Testis (tissue), 3 donors: ENCODE results near the gene ITSN2. TPM values are rescaled to one million over a fixed set of nuclear protein-coding genes. Genes with fewer than 3 reads are reported as not detected.
A peak's percentile ranks its signal among the peaks of the same experiment; 100 is the strongest.

Experiments
- DNase-seq: peaks from one replicate; pipeline ENCODE4 v3.0.0-alpha.2; 2019
- H3K27ac ChIP-seq, 2 donors: fragments of 200-600 bp; sonication (generic); one replicate each; pipeline ENCODE4 v1.5.1; 2019
- H3K27me3 ChIP-seq: fragments of 200-600 bp; sonication (generic); one replicate; pipeline ENCODE4 v1.5.1; 2019
- H3K36me3 ChIP-seq: fragments of 200-600 bp; sonication (generic); one replicate; pipeline ENCODE4 v1.5.1; 2017; ENCODE audit warnings: low read depth; ENCODE audit errors: missing control alignments
- H3K4me1 ChIP-seq: fragments of 200-600 bp; sonication (generic); one replicate; pipeline ENCODE4 v1.5.1; 2019
- H3K4me3 ChIP-seq, 2 donors: fragments of 200-600 bp; sonication (generic); one replicate each; pipeline ENCODE4 v1.5.1; 2017 to 2019
- H3K9me3 ChIP-seq: fragments of 200-600 bp; sonication (generic); one replicate; pipeline ENCODE4 v1.5.1; 2017
- POLR2A ChIP-seq: fragments of 450-650 bp; IDR thresholded peaks from one replicate; pipeline ENCODE4 v1.6.1; 2017; ENCODE audit warnings: antibody characterized with exemption, mild to moderate bottlenecking, moderate library complexity
- WGBS, 2 donors: methylation state at CpG; one replicate each; pipeline ENCODE4 v1.1.5; 2018; 5-methylcytosine and 5-hydroxymethylcytosine counted together
- intact Hi-C: fragments of 100-400 bp; cut with DNase I; formaldehyde crosslinking; loops from one replicate; pipeline ENCODE4 v1.15.1; 2023; ENCODE audit warnings: low total_unique reads
- polyA plus RNA-seq: library from polyadenylated mRNA; stranded (reverse); fragments of 350-450 nt; fragmentation: Illumina TruSeq; extraction: RNeasy Lipid Tissue Mini Kit (QIAGEN cat#74804); gene quantifications from one replicate; pipeline ENCODE4 v1.2.3, GENCODE V29; 2014; ENCODE audit warnings: low read depth, low replicate concordance; ENCODE audit not compliant: insufficient read depth
- total RNA-seq, 2 donors: library from RNA; depleted of rRNA; stranded (reverse); fragments of >200 nt; gene quantifications; one replicate each; pipeline ENCODE4 v1.2.3, GENCODE V29; 2016
- TF ChIP-seq, protein P1 (sequence below), 3 experiments: fragments of 450-650 bp in 2 of 3; fragments of 200-600 bp in 1 of 3; sonication (generic) in 1 of 3; IDR thresholded peaks; one replicate each; pipeline ENCODE4 v1.5.1; 2016 to 2019; ENCODE audit warnings: antibody characterized with exemption in 3 of 3, mild to moderate bottlenecking in 2 of 3, moderate library complexity in 1 of 3

ITSN2 gene
- total and polyA plus RNA-seq, 3 donors from 2014 or later, result 9.1 to 53.8 (median 43.4) TPM

DNA sequence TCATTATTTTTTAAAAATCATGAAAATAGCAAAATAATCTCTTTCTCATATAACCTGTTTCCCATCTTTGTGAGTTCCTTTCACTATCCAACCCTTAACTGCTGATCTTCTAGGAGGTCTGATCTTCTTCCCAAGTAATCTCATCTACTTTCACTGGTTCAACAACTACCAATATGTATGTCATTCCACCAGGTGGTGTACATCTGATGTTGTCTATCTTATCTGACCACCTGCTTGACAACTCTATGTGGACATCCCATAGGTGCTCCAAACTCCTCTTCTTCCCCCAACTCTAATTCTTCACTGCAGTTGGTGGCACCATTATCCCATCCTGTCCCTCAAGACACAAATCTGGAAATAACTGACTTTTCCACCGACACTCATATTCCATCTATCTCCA, 123.0 kb downstream of the ITSN2 start:
- Histone ChIP-seq H3K4me1 (no peaks in the 10 kb centered on the region), H3K36me3 (no peaks in the 10 kb centered on the region), H3K27me3 (no peaks in the 10 kb centered on the region), H3K4me3 (no peak overlapping the region), H3K27ac (no peak overlapping the region), H3K9me3 (no peaks in the 10 kb centered on the region)
- intact Hi-C loops, result no loop called here
- TF ChIP-seq POLR2A, result no peak
- TF ChIP-seq, protein P1, sequence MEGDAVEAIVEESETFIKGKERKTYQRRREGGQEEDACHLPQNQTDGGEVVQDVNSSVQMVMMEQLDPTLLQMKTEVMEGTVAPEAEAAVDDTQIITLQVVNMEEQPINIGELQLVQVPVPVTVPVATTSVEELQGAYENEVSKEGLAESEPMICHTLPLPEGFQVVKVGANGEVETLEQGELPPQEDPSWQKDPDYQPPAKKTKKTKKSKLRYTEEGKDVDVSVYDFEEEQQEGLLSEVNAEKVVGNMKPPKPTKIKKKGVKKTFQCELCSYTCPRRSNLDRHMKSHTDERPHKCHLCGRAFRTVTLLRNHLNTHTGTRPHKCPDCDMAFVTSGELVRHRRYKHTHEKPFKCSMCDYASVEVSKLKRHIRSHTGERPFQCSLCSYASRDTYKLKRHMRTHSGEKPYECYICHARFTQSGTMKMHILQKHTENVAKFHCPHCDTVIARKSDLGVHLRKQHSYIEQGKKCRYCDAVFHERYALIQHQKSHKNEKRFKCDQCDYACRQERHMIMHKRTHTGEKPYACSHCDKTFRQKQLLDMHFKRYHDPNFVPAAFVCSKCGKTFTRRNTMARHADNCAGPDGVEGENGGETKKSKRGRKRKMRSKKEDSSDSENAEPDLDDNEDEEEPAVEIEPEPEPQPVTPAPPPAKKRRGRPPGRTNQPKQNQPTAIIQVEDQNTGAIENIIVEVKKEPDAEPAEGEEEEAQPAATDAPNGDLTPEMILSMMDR (IDR thresholded peaks at IDR 0.05), result no peak
- no peak for DNase-seq
- 97 to 100% methylated on average over 1 of the region's 1 CpG for WGBS, 2 donors

DNA sequence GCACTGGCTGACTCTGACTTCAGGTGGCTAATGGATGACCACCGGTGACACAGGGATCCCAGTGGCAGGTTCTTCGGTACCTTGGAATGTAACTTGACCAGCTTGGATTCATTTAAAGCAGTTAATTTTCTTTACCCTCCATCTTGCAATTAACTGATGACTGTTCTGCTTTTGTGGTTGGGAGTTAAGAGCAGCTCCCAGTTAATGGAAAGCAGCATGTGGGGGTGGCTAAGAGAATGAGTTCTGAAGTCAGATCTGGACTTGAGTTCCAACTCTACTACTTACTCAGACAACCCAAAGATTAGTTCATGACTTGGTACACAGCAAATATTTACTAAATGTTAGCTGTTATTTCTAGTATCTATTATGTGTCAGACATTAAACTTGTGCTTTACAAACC, 127.0 kb downstream of the ITSN2 start:
- Histone ChIP-seq H3K4me1 (peaks cover 4% of the 10 kb centered on the region), H3K27ac (no peak overlapping the region), H3K27me3 (no peaks in the 10 kb centered on the region), H3K9me3 (no peaks in the 10 kb centered on the region), H3K36me3 (no peaks in the 10 kb centered on the region), H3K4me3 (no peak overlapping the region)
- intact Hi-C loops, result no loop called here
- no peak for DNase-seq
- TF ChIP-seq, protein P1 (IDR thresholded peaks at IDR 0.05), result no peak
- WGBS, 2 donors, result 88 to 98% methylated on average over 2 of the region's 2 CpGs

DNA sequence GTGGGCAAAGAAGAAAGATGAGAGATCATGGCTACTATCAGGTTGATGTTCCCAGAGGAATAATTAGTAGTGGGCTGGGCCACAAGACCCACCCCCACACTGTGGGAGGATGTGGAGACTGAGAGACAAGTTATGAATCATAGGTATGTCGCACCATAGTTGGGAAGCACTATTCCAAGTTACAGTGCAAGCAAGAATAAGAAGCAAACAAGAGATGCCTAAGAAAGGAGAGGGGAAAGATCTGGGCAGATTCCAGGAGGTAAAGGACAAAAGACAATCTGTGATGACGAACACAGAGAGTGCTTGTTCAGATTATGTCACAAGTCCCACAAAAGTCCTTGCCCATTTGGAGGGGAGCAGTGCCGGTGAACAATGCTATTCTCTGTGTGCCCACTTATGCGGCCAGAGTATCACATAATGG, 128.9 kb downstream of the ITSN2 start:
- no peak overlapping the region for H3K27ac ChIP-seq
- DNase-seq, result peak; percentile 59
- intact Hi-C loops, result no loop called here
- H3K36me3 ChIP-seq, result no peaks in the 10 kb centered on the region
- H3K27me3 ChIP-seq, result no peaks in the 10 kb centered on the region
- WGBS, 2 donors, result 76 to 84% methylated on average over 4 of the region's 4 CpGs
- peaks cover 4% of the 10 kb centered on the region for H3K4me1 ChIP-seq
- H3K4me3 ChIP-seq, result no peak overlapping the region
- no peaks in the 10 kb centered on the region for H3K9me3 ChIP-seq
- TF ChIP-seq, protein P1 (IDR thresholded peaks at IDR 0.05), result no peak
- no peak for TF ChIP-seq POLR2A

DNA sequence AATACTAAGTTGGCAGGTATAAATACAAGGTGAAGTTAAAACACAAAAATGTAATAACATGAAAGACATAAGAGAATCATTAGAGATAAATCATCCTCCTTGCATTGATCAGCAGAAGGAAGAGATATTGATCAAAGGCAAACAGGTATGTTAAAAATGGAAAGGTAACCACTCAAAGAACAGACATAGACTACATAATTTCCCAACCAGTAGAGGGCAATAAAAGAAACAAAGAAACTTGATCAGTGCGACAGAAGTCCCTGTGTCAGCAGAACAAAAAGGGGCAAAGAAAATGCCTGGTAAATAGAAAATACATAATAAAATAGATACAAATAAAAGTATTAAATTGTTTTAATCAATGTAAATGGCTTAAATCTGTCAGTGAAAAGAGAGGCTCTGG, 131.9 kb downstream of the ITSN2 start:
- DNase-seq, result no peak
- Histone ChIP-seq H3K4me3 (no peak overlapping the region), H3K27me3 (no peaks in the 10 kb centered on the region), H3K27ac (no peak overlapping the region), H3K36me3 (no peaks in the 10 kb centered on the region), H3K4me1 (peaks cover 4% of the 10 kb centered on the region), H3K9me3 (no peaks in the 10 kb centered on the region)
- 65 to 72% methylated on average over 1 of the region's 1 CpG for WGBS, 2 donors
- TF ChIP-seq, protein P1 (IDR thresholded peaks at IDR 0.05), result peak in 1 of 3 experiments; percentile 13
- TF ChIP-seq POLR2A, result no peak
- intact Hi-C loops, result no loop called here

DNA sequence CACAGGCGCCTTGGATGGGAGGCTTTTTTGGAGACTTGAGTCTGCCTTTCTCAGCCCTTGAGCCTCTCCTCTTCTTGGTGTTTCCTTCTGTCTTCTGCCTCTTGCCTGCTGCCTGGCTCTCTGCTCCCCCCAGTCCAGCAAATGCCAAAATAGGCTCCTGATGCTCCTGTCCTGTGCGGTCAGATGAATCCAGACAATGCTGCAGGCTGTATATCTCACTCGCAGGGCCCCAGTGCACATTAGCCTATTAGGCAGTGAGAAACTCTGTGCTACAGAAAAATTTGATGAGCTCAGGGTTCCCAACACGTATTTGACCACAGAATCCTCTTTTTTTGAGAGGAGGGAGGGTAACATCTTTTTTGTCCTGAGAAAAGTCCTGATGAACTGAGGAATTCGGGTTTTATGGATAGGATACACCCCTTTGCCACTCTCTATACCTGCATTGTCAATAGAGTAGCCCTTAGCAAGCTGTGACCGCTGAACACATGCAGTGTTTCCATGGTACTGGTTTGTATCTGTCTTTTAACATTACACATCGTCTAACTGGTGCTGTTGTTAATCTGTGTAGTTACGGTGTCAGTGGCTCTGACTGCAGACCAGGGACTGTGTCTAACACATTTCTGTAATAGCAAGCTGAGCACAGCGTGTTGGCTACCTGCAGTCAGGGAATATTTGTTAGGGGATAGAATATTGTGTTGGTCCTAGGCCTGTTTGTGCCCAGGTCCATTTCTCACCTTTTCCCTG, 134.7 kb downstream of the ITSN2 start:
- intact Hi-C loops, result no loop called here
- no peaks in the 10 kb centered on the region for H3K27me3 ChIP-seq
- H3K4me1 ChIP-seq, result no peaks in the 10 kb centered on the region
- H3K9me3 ChIP-seq, result no peaks in the 10 kb centered on the region
- no peaks in the 10 kb centered on the region for H3K36me3 ChIP-seq
- no peak overlapping the region for H3K4me3 ChIP-seq
- 92 to 94% methylated on average over 9 of the region's 9 CpGs for WGBS, 2 donors
- DNase-seq, result no peak
- H3K27ac ChIP-seq, result no peak overlapping the region
- no peak for TF ChIP-seq POLR2A
- TF ChIP-seq, protein P1 (IDR thresholded peaks at IDR 0.05), result no peak
